DND-41 (cell line): Measurements from ENCODE around the gene POFUT2.

ENCODE experiments used
- EZH2 ChIP-seq: IDR thresholded peaks from 3 replicates; pipeline ENCODE4 v1.6.1; 2012; ENCODE audit warnings: borderline replicate concordance, low read depth, mild to moderate bottlenecking, moderate library complexity, low read length, inconsistent platforms; ENCODE audit not compliant: severe bottlenecking
- TF ChIP-seq, protein P1 (sequence below): IDR thresholded peaks from 2 replicates; pipeline ENCODE4 v1.5.1; 2012; ENCODE audit warnings: borderline replicate concordance, low read length, moderate library complexity, mild to moderate bottlenecking; ENCODE audit not compliant: poor library complexity, severe bottlenecking; ENCODE audit errors: extremely low read depth

DNA sequence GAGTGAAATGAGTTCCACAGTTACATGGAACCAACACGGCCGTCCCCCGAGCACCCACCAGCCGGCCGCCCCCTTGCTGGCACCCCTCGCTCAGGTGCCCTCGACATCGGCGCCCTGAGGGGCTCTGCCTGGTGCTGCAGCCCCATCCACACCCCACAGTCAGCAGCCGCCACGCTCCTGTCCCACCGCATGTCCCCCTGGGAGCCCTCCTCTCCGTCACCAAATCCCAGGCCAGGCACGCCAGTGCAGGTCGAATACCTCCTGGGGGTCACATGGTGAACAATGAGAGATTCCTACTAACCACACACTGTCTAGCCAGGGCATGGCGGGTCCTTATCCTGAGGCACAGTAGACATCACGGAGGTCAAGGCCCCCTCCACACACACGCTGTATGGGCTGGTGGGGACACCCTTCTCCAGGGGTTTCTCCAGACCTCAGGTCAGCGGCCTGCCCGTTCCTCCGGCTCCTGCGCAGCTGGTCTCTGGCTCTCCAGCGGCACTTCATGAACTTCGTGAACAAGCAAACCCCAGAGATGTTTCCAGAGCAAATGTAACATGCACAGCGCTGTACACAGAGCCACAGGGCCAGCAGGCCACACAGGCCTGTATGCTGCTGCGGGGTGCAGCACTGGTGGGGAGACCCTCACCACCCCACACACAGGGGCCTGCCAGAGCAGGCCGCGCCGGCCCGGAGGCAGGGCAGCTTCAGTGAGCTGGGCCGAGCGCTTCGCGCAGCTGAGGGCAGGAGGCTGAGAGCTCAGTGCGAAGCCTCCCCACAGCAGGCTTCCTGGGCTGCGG, 21.8 kb downstream of the POFUT2 start:
- TF ChIP-seq EZH2 = no peak
- TF ChIP-seq, protein P1, sequence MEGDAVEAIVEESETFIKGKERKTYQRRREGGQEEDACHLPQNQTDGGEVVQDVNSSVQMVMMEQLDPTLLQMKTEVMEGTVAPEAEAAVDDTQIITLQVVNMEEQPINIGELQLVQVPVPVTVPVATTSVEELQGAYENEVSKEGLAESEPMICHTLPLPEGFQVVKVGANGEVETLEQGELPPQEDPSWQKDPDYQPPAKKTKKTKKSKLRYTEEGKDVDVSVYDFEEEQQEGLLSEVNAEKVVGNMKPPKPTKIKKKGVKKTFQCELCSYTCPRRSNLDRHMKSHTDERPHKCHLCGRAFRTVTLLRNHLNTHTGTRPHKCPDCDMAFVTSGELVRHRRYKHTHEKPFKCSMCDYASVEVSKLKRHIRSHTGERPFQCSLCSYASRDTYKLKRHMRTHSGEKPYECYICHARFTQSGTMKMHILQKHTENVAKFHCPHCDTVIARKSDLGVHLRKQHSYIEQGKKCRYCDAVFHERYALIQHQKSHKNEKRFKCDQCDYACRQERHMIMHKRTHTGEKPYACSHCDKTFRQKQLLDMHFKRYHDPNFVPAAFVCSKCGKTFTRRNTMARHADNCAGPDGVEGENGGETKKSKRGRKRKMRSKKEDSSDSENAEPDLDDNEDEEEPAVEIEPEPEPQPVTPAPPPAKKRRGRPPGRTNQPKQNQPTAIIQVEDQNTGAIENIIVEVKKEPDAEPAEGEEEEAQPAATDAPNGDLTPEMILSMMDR = no peak
